Mesenteric fat pad (tissue), 1 donor: ENCODE data around the gene RBMS3. TPM values are rescaled to one million over a fixed set of nuclear protein-coding genes. Genes with fewer than 3 reads are reported as not detected.
"Not testable (repeated sequence)": the region's sequence is repeated elsewhere in the genome, so short reads cannot be mapped to it uniquely, and the experiment has no call there.

Experiments used
- DNase-seq: peaks from one replicate; pipeline ENCODE4 v3.0.0-alpha.2; 2020; ENCODE audit warnings: low spot score
- total RNA-seq: library from RNA; stranded (reverse); fragmentation: NEBNext Ultra II Directional; extraction: Animal tissue kit (Norgen Biotek cat#: 25700); gene quantifications from one replicate; pipeline ENCODE4 v1.2.1, GENCODE V29; 2021
- donor health status: DM: yes; HTN: yes; CAD: no.

The RBMS3 gene
- total RNA-seq, 1 donor from 2014 or later, result 127 TPM

- no peak for DNase-seq
These were observed 102.0 kb downstream of the RBMS3 start for GRCh38 chr3:29382845-29383244.

GRCh38 chr3:29384640-29385039 is 103.8 kb downstream of the RBMS3 start:
- DNase-seq, result no peak

GRCh38 chr3:29385046-29385830 is 104.4 kb downstream of the RBMS3 start:
- no peak for DNase-seq

GRCh38 chr3:29389362-29389761 is 108.5 kb downstream of the RBMS3 start:
- DNase-seq, result no peak

GRCh38 chr3:29392625-29393388 is 111.9 kb downstream of the RBMS3 start:
- DNase-seq, result no peak

DNA sequence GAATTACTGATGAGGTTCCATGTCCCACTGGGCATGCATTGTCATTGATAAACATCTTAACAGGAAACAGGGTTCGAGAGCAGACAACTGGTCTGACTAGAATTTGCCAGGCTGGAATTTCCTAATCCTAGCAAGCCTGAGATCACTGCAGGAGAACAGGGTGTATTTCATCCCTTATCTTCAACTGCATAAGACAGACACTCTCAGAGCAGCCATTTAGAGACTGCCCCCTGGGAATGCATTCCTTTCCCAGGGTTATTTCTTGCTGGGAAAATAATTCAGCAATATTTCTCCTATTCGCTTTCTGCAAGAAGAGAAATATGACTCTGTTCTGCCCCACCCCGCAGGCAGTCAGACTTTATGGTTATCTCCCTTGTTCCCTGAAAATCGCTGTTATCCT is 113.1 kb downstream of the RBMS3 start:
- not testable (repeated sequence) for DNase-seq

DNA sequence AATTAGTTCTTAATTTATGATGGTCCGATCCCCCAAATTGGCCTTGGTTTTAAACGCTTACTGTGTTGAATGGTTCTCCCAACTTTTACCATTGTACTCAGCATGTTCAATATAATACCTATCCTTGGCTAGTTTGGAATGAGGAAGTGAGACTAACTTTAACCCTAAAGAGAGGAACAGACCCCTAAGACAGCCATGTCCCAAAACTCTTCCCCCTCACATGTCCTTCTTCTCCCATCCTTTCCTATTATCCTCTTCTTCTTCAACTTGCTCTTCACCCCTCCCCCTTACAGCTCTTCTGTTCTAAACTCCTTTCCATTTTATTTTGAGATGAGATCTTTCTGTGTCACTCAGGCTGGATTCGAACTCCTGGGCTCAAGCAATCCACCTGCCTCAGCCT is 116.5 kb downstream of the RBMS3 start:
- DNase-seq, result no peak

DNA sequence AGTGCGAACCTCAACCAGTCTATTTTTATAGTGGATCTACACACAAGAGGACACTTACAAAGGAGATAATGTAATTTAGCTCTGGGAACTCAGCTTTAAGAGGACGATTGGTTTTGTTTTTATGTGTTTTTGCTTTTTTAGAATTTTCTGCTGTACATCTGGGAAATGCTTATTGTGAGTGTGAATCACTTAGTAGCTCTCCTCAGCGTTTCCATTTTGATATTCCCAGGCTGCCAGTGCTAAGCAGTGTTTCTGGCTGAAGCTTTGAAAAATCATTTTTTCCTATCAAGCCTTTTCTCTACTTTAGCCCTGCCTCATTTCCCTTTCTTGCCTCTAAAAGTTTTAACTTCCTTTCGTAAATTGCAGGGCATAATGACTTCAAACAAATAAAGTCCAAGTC is 117.9 kb downstream of the RBMS3 start:
- DNase-seq, result no peak

GRCh38 chr3:29406291-29406832 is 125.5 kb downstream of the RBMS3 start:
- no peak for DNase-seq

DNA sequence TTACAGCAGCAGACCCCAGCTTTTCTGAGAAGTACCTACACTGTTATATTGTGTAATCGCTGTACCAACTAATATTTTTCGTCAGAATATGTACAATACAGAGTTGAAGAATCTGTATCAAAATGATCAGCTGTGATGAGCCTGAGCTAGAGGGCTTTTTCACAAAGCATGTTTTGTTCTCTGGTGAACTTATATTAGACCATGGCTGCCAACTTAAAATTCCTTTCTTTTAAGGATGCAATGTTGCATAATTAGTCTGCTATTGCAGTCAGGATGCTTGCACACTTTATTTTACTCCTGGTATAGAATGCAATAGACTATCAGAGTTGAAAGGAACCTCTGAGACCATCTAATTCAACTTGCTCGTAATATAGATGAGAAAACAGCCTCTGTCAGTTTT is 127.8 kb downstream of the RBMS3 start:
- no peak for DNase-seq

- no peak for DNase-seq
These were observed 128.5 kb downstream of the RBMS3 start for GRCh38 chr3:29409409-29409808.

DNA sequence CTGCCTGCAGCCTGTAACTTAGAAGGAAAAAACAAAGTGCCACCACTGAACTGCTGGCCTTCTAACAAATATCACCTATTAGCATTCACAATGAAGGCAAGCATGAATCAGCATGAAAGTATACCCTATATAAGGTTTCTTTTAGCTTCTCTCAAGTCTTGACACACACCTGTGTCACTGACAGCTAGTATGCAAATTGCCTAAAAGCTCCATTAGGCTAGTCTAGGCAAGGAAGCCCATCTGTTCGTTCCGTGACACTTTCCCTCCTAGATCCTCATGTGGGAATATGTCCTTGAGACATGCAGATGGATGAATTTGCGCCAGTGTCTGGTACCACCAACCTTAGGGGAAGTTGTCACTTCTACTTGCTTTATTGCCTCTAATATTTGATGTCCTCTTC is 129.3 kb downstream of the RBMS3 start:
- no peak for DNase-seq

DNA sequence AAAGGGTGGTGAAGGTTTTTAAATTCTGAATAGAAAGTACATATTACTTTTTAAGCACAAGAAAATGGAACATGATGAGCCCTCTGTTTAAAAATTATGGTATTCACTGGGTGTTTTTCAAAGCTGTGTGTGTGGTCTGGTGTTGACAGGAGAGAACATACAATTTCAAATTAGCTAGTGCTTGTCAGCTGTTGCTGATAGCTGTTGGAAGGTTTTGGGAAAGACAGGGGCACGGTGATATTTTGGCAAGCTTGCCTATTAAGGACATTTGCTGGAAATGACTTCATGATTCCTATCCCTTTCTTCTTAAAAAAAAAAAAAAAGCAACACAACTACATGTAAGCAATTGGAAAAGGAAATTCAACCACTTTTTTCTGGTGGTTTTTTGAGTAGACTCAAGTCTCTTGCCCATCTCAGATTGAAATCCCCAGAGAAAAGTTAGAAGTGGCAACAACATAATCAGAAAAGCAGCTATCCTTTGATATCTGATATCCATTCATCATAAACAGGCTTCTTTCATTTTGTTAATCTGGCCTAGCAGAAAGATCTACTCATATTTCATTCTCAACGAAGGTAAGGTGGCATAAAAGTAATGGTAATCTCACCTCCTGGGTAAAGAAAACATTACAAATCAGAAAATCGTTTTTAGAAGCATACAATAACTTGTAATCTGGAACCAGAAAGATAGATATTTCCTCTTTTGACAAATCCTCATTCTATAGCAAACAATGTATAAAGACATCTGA is 130.0 kb downstream of the RBMS3 start:
- DNase-seq, result no peak

DNA sequence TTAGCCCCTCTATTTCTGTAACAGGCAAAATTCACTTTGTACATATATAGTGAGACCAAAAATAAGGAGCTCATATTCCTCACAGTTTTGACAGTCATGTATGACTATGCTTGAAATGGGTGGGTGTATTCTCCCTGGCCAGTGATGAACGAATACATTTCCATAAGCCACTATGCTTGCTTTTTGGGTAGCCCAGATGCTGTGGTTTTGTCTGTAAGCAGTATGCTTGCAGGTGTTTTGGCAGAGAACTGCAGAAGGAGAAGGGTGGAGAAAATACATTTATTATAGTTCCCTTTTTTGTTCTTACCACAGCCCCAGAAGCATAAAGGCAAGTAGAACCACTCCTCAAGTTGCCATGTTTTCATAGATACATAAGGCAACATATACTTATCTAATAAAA is 131.2 kb downstream of the RBMS3 start:
- DNase-seq, result no peak

- DNase-seq, result no peak
These were observed 133.8 kb downstream of the RBMS3 start for GRCh38 chr3:29414468-29415224.

DNA sequence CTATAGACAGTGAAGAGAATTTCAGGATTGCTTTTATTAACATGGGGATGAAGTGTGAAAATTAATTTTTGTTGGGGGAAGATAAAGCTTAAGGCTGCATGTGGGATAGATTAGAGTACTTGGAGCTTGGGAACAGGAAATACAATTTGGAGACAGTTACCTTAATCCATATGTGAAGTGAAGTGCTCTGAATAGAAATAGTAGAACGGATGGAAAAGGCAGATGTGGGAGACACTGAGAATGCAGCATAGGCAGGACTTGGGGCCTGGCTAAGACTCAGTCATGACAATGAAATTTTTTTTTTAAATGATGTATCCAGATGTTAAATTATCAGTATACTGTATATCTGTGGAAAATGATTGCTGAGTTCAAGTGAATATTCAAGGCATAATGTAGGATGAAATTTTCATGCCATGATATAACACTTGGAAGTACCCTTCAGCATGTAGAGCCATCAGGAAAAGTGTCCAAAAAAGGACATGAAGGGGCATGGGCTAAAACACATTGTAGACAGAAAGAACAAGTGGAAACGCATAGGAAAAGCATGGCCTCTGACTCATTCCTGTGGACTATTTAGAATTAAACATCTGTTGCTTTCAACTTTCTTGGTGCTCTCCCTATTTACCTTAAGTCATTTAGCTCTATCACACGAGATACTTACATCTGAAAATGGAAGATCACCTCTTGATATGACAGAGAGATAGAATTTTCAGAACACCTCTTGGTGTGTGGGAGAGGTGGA is 134.8 kb downstream of the RBMS3 start:
- DNase-seq, result no peak

DNA sequence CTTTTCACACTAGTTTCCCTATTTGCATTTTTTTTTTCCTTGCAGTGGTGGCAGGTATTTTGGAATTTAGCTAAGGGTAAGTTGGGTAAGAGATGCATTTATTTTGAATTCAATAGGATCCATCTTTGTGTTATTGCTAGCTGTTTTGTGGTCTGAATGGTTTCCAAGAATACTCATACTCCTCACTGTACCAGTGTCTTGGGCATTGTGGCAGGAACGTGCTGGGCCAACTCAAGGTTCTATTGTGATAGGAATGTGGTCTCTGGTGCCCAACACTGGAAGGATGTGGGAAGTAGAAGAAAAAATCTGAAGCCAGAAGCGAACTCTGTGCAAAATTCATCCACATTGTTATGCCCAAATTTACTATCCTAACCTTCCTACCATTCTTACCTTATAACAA is 135.6 kb downstream of the RBMS3 start:
- DNase-seq, result no peak

GRCh38 chr3:29420106-29420505 is 139.2 kb downstream of the RBMS3 start:
- DNase-seq, result no peak

- DNase-seq, result no peak
These were observed 145.7 kb downstream of the RBMS3 start for GRCh38 chr3:29426302-29427226.
